BJ (cell line): Measurements from ENCODE around the gene TRPC5OS. TPM values are rescaled to one million over a fixed set of nuclear protein-coding genes. Genes with fewer than 3 reads are reported as not detected.

Experiments
- CTCF ChIA-PET: fragments of 350-600 bp; formaldehyde crosslinking; extraction: SDS; loops from one replicate; lab custom pipeline; 2021; ENCODE audit warnings: antibody characterized with exemption, inconsistent platforms; lab: Yijun Ruan, JAX
- POLR2A ChIA-PET: fragments of 300-600 bp; sonication (Branson Sonifier 250); formaldehyde crosslinking; extraction: SDS; loops from one replicate; lab custom pipeline; 2021; ENCODE audit warnings: antibody characterized with exemption; lab: Charles Lee
- DNase-seq: peaks from one replicate; pipeline ENCODE4 v3.0.0-alpha.2; 2011; ENCODE audit warnings: low read depth
- H3K27me3 ChIP-seq: 2 replicates; pipeline ENCODE4 v1.6.0; 2011; ENCODE audit warnings: low read length; ENCODE audit not compliant: control insufficient read depth, insufficient read depth
- H3K36me3 ChIP-seq: 2 replicates; pipeline ENCODE4 v1.5.1; 2011; ENCODE audit warnings: low read length; ENCODE audit not compliant: control insufficient read depth, insufficient read depth
- H3K4me3 ChIP-seq: 2 replicates; pipeline ENCODE4 v1.5.1; 2011; ENCODE audit warnings: low read depth, mild to moderate bottlenecking, control low read depth, low read length
- CTCF ChIP-seq: IDR thresholded peaks from 2 replicates; pipeline ENCODE4 v1.5.1; 2011; ENCODE audit warnings: low read depth, mild to moderate bottlenecking, control low read depth, inconsistent platforms, low read length, moderate library complexity; ENCODE audit not compliant: insufficient read depth
- polyA plus RNA-seq: library from polyadenylated mRNA; depleted of rRNA; stranded (reverse); fragments of >200 nt; gene quantifications from 2 replicates; pipeline ENCODE4 v1.2.3, GENCODE V29; 2011; rRNA removed

The TRPC5OS gene
- polyA plus RNA-seq, 1 experiment, result not detected

- ChIA-PET CTCF (no interaction called here), POLR2A (no interaction called here)
- Histone ChIP-seq H3K27me3 (no peaks in the 10 kb centered on the region), H3K36me3 (no peaks in the 10 kb centered on the region), H3K4me3 (no peak overlapping the region)
- TF ChIP-seq CTCF, result no peak
- DNase-seq, result no peak
These were observed 52.5 kb downstream of the TRPC5OS start for GRCh38 chrX:111928456-111928855.

Other genes with a start within 250 kb of the TRPC5OS start
- gene ALG13, start 195.0 kb upstream of the TRPC5OS start, polyA plus RNA-seq, result 52.2 and 79.9 TPM in 2 replicates
- gene TRPC5, start 206.6 kb downstream of the TRPC5OS start, polyA plus RNA-seq, result not detected in 2 replicates
- gene RTL4, start 206.8 kb downstream of the TRPC5OS start, polyA plus RNA-seq, result not detected in 2 replicates